ENCODE data around the gene SLC2A9. TPM values are rescaled to one million over a fixed set of nuclear protein-coding genes. Genes with fewer than 3 reads are reported as not detected.

The SLC2A9 gene
- total RNA-seq, 1 experiment from 2014 or later, result 3.5 TPM

DNA sequence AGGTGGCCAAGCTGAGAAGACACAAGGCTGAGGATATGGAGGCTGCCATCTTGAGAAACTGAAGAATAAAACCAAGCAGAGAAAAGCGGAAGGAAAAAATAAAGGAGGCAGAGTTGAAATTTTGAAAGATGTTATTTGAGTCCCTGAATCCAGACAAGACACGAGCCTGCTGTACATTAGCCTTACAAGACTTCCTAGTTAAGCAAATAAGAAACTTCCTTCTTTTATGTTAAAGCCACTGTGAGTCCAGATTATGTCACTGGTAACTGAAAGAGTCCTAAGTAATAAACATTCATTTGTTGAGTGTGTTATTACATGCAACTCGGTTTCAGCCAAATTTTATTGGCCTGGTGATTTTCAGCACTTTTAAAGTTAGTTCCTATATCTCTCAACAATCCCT, 209.5 kb downstream of the SLC2A9 start:
- Histone ChIP-seq H3K27ac (ENCODE audit: low read length) (no peak overlapping the region), H3K36me3 (ENCODE audit: control insufficient read depth, insufficient read depth, low read length) (no peaks in the 10 kb centered on the region), H3K9me3 (ENCODE audit: control insufficient read depth, insufficient read depth, low read depth, low read length) (no peaks in the 10 kb centered on the region), H3K27me3 (ENCODE audit: control insufficient read depth, insufficient read depth, low read length) (no peaks in the 10 kb centered on the region), H3K4me1 (ENCODE audit: control insufficient read depth, insufficient read depth, low read length) (no peaks in the 10 kb centered on the region), H3K4me3 (ENCODE audit: low read depth in 2 of 2, low read length in 2 of 2) (no peak overlapping the region)
- in situ Hi-C loops (cut with HindIII; ENCODE audit: low pct_unique_long_range_greater_than_20kb, low sequenced_read_pairs), result no loop called here
- BruUV-seq (replicated peaks), result no TSS peak
- ChIA-PET CTCF (no interaction called here), POLR2A (no interaction called here)
- intact Hi-C loops (cut with micrococcal nuclease; ENCODE audit: unreplicated experiment), result no loop called here
- DNase-seq (ENCODE audit: low read depth, low spot score) (no peak), ATAC-seq (no peak)
- TF ChIP-seq POLR2AphosphoS5 (IDR thresholded peaks at IDR 0.05; ENCODE audit: low read depth, low read length) (no peak), TCF7L2 (IDR thresholded peaks at IDR 0.05; ENCODE audit: low read depth, low read length) (no peak), SIN3A (IDR thresholded peaks at IDR 0.05; ENCODE audit: borderline replicate concordance, insufficient read depth, low read depth, low read length) (no peak)
- TF ChIP-seq, protein P1, sequence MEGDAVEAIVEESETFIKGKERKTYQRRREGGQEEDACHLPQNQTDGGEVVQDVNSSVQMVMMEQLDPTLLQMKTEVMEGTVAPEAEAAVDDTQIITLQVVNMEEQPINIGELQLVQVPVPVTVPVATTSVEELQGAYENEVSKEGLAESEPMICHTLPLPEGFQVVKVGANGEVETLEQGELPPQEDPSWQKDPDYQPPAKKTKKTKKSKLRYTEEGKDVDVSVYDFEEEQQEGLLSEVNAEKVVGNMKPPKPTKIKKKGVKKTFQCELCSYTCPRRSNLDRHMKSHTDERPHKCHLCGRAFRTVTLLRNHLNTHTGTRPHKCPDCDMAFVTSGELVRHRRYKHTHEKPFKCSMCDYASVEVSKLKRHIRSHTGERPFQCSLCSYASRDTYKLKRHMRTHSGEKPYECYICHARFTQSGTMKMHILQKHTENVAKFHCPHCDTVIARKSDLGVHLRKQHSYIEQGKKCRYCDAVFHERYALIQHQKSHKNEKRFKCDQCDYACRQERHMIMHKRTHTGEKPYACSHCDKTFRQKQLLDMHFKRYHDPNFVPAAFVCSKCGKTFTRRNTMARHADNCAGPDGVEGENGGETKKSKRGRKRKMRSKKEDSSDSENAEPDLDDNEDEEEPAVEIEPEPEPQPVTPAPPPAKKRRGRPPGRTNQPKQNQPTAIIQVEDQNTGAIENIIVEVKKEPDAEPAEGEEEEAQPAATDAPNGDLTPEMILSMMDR (IDR thresholded peaks at IDR 0.05), result no peak
- TF ChIP-seq, protein P2, sequence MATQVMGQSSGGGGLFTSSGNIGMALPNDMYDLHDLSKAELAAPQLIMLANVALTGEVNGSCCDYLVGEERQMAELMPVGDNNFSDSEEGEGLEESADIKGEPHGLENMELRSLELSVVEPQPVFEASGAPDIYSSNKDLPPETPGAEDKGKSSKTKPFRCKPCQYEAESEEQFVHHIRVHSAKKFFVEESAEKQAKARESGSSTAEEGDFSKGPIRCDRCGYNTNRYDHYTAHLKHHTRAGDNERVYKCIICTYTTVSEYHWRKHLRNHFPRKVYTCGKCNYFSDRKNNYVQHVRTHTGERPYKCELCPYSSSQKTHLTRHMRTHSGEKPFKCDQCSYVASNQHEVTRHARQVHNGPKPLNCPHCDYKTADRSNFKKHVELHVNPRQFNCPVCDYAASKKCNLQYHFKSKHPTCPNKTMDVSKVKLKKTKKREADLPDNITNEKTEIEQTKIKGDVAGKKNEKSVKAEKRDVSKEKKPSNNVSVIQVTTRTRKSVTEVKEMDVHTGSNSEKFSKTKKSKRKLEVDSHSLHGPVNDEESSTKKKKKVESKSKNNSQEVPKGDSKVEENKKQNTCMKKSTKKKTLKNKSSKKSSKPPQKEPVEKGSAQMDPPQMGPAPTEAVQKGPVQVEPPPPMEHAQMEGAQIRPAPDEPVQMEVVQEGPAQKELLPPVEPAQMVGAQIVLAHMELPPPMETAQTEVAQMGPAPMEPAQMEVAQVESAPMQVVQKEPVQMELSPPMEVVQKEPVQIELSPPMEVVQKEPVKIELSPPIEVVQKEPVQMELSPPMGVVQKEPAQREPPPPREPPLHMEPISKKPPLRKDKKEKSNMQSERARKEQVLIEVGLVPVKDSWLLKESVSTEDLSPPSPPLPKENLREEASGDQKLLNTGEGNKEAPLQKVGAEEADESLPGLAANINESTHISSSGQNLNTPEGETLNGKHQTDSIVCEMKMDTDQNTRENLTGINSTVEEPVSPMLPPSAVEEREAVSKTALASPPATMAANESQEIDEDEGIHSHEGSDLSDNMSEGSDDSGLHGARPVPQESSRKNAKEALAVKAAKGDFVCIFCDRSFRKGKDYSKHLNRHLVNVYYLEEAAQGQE (IDR thresholded peaks at IDR 0.05; ENCODE audit: insufficient read depth in 1 of 2, low read depth in 2 of 2, low read length in 1 of 2), result no peak

DNA sequence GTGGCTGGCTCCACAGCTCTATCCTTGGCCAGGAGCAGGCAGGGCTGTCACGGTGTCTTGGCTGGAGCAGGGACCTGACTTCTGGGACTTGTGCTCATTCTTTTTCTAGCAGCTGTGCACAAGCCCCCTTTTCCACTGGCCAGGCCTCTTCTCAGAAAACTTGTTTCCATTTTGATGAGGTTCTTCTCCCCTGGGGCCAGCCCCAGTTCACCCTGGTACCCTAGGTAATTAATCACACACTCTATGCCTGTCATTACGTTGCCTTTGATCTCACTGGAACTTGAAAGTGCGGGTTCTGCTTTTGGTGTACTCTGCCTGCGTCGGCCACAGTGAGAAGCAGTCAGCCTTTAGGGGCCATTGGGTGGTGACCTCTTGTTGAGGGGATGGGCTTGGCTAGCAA, 213.2 kb downstream of the SLC2A9 start:
- no peak for ATAC-seq
- CTCF ChIA-PET, result no interaction called here
- Histone ChIP-seq H3K27ac (ENCODE audit: low read length) (no peak overlapping the region), H3K27me3 (ENCODE audit: control insufficient read depth, insufficient read depth, low read length) (no peaks in the 10 kb centered on the region), H3K36me3 (ENCODE audit: control insufficient read depth, insufficient read depth, low read length) (no peaks in the 10 kb centered on the region), H3K4me3 (ENCODE audit: low read depth in 2 of 2, low read length in 2 of 2) (no peak overlapping the region), H3K4me1 (ENCODE audit: control insufficient read depth, insufficient read depth, low read length) (no peaks in the 10 kb centered on the region), H3K9me3 (ENCODE audit: control insufficient read depth, insufficient read depth, low read depth, low read length) (no peaks in the 10 kb centered on the region)
- POLR2A ChIA-PET, result no interaction called here
- BruUV-seq (replicated peaks), result no TSS peak
- intact Hi-C loops (cut with micrococcal nuclease; ENCODE audit: unreplicated experiment), result no loop called here
- TF ChIP-seq POLR2AphosphoS5 (IDR thresholded peaks at IDR 0.05; ENCODE audit: low read depth, low read length) (no peak), TCF7L2 (IDR thresholded peaks at IDR 0.05; ENCODE audit: low read depth, low read length) (no peak), SIN3A (IDR thresholded peaks at IDR 0.05; ENCODE audit: borderline replicate concordance, insufficient read depth, low read depth, low read length) (no peak)
- TF ChIP-seq, protein P2 (IDR thresholded peaks at IDR 0.05; ENCODE audit: insufficient read depth in 1 of 2, low read depth in 2 of 2, low read length in 1 of 2), result no peak
- TF ChIP-seq, protein P1 (IDR thresholded peaks at IDR 0.05), result no peak
- no peak for DNase-seq (ENCODE audit: low read depth, low spot score)
- in situ Hi-C loops (cut with HindIII; ENCODE audit: low pct_unique_long_range_greater_than_20kb, low sequenced_read_pairs), result no loop called here

Data from Panc1 (cell line).